Endothelial cell (in vitro differentiated cells): ENCODE data around the gene C2orf69. TPM values are rescaled to one million over a fixed set of nuclear protein-coding genes. Genes with fewer than 3 reads are reported as not detected.

ENCODE experiments used
- DNase-seq: peaks from one replicate; pipeline ENCODE4 v3.0.0; 2021; ENCODE audit warnings: low spot score
- H3K27ac Mint-ChIP-seq: one replicate; pipeline ENCODE4 v1.8.0; 2021; ENCODE audit warnings: mixed read lengths, inconsistent platforms; ENCODE audit not compliant: unreplicated experiment
- H3K27me3 Mint-ChIP-seq: one replicate; pipeline ENCODE4 v1.8.0; 2021; ENCODE audit warnings: mild to moderate bottlenecking, moderate library complexity, mixed read lengths, inconsistent platforms; ENCODE audit not compliant: unreplicated experiment
- H3K36me3 Mint-ChIP-seq: one replicate; pipeline ENCODE4 v1.8.0; 2021; ENCODE audit warnings: mild to moderate bottlenecking, low read depth, mixed read lengths, inconsistent platforms; ENCODE audit not compliant: unreplicated experiment
- H3K4me1 Mint-ChIP-seq: one replicate; pipeline ENCODE4 v1.8.0; 2021; ENCODE audit warnings: mild to moderate bottlenecking, mixed read lengths, inconsistent platforms; ENCODE audit not compliant: unreplicated experiment
- H3K4me3 Mint-ChIP-seq: one replicate; pipeline ENCODE4 v1.8.0; 2021; ENCODE audit warnings: mild to moderate bottlenecking, mixed read lengths, inconsistent platforms; ENCODE audit not compliant: unreplicated experiment
- H3K9me3 Mint-ChIP-seq: one replicate; pipeline ENCODE4 v1.8.0; 2021; ENCODE audit warnings: mixed read lengths, inconsistent platforms; ENCODE audit not compliant: unreplicated experiment
- CTCF ChIP-seq: fragments of 200-600 bp; sonication (generic); IDR thresholded peaks from one replicate; pipeline ENCODE4 v1.5.0; 2021; ENCODE audit warnings: antibody characterized with exemption; ENCODE audit not compliant: unreplicated experiment
- total RNA-seq: library from RNA; stranded (reverse); fragmentation: NEBNext Ultra II Directional; extraction: Animal tissue kit (Norgen Biotek cat#: 25700); gene quantifications from one replicate; pipeline ENCODE4 v1.2.1, GENCODE V29; 2021; ENCODE audit not compliant: unreplicated experiment

C2orf69 gene
- total RNA-seq, 1 donor from 2014 or later: 16.1 TPM

GRCh38 chr2:199966976-199967375 lies 55.9 kb downstream of the C2orf69 start:
- H3K27ac Mint-ChIP-seq: no peak overlapping the region
- no peaks in the 10 kb centered on the region for H3K4me1 Mint-ChIP-seq
- H3K36me3 Mint-ChIP-seq: no peaks in the 10 kb centered on the region
- no peak for DNase-seq
- H3K27me3 Mint-ChIP-seq: peaks cover 1% of the 10 kb centered on the region
- TF ChIP-seq CTCF: no peak
- H3K4me3 Mint-ChIP-seq: no peak overlapping the region
- no peaks in the 10 kb centered on the region for H3K9me3 Mint-ChIP-seq

GRCh38 chr2:199968126-199968525 lies 57.0 kb downstream of the C2orf69 start:
- DNase-seq: no peak
- H3K27me3 Mint-ChIP-seq: peaks cover 1% of the 10 kb centered on the region
- H3K4me3 Mint-ChIP-seq: no peak overlapping the region
- no peaks in the 10 kb centered on the region for H3K4me1 Mint-ChIP-seq
- no peak overlapping the region for H3K27ac Mint-ChIP-seq
- no peaks in the 10 kb centered on the region for H3K9me3 Mint-ChIP-seq
- no peak for TF ChIP-seq CTCF
- H3K36me3 Mint-ChIP-seq: no peaks in the 10 kb centered on the region

GRCh38 chr2:199972088-199972626 lies 61.1 kb downstream of the C2orf69 start:
- Mint-ChIP-seq H3K36me3 (no peaks in the 10 kb centered on the region), H3K9me3 (no peaks in the 10 kb centered on the region), H3K4me1 (no peaks in the 10 kb centered on the region), H3K4me3 (no peak overlapping the region), H3K27me3 (no peaks in the 10 kb centered on the region), H3K27ac (no peak overlapping the region)
- no peak for DNase-seq
- TF ChIP-seq CTCF: no peak

GRCh38 chr2:199973703-199974102 lies 62.6 kb downstream of the C2orf69 start:
- H3K9me3 Mint-ChIP-seq: no peaks in the 10 kb centered on the region
- H3K36me3 Mint-ChIP-seq: no peaks in the 10 kb centered on the region
- no peak overlapping the region for H3K4me3 Mint-ChIP-seq
- peak; percentile 62 for TF ChIP-seq CTCF
- no peaks in the 10 kb centered on the region for H3K27me3 Mint-ChIP-seq
- H3K4me1 Mint-ChIP-seq: no peaks in the 10 kb centered on the region
- no peak overlapping the region for H3K27ac Mint-ChIP-seq
- no peak for DNase-seq

GRCh38 chr2:199975273-199975895 lies 64.3 kb downstream of the C2orf69 start:
- H3K4me3 Mint-ChIP-seq: no peak overlapping the region
- no peak for TF ChIP-seq CTCF
- no peaks in the 10 kb centered on the region for H3K27me3 Mint-ChIP-seq
- DNase-seq: no peak
- no peak overlapping the region for H3K27ac Mint-ChIP-seq
- no peaks in the 10 kb centered on the region for H3K9me3 Mint-ChIP-seq
- peaks cover 4% of the 10 kb centered on the region for H3K4me1 Mint-ChIP-seq
- H3K36me3 Mint-ChIP-seq: no peaks in the 10 kb centered on the region

Other genes starting within 250 kb of the C2orf69 start
- gene FTCDNL1, start 60.1 kb upstream of the C2orf69 start, total RNA-seq: 1.0 TPM
- 8.3 TPM for gene TYW5, start 44.2 kb downstream of the C2orf69 start, total RNA-seq
- 18.0 TPM for gene MAIP1, start 44.3 kb downstream of the C2orf69 start, total RNA-seq